ENCODE data around the gene MARCOL.

The MARCOL gene

GRCh38 chr5:148206620-148207019 lies 31.7 kb upstream of the MARCOL start:
- H3K4me3 ChIP-seq (ENCODE audit: low read length): no peak overlapping the region
- no peak for DNase-seq (ENCODE audit: low read depth)
- TF ChIP-seq CTCF (conservative IDR thresholded peaks at IDR 0.05; ENCODE audit: low read depth, low read length): no peak

DNA sequence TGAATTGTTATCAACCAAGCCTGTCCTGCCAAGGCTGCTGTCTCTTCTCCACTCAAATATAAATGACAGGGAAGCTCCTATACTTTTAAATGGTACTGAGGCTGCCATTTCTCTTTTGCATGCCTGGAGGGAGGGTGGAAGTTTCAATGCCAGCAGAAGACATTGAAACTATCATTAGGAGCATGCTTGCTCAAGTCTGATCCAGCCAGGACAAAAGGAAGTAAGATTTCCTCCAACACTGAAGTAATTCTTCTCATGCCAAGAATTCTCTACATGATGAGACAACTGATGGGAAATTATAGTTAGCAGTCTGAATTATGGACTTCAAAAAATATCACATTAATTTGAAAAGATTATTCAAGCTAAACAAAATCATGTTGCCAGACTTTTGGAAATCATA lies 30.1 kb upstream of the MARCOL start:
- no peak overlapping the region for H3K4me3 ChIP-seq (ENCODE audit: low read length)
- no peak for DNase-seq (ENCODE audit: low read depth)
- no peak for TF ChIP-seq CTCF (conservative IDR thresholded peaks at IDR 0.05; ENCODE audit: low read depth, low read length)

DNA sequence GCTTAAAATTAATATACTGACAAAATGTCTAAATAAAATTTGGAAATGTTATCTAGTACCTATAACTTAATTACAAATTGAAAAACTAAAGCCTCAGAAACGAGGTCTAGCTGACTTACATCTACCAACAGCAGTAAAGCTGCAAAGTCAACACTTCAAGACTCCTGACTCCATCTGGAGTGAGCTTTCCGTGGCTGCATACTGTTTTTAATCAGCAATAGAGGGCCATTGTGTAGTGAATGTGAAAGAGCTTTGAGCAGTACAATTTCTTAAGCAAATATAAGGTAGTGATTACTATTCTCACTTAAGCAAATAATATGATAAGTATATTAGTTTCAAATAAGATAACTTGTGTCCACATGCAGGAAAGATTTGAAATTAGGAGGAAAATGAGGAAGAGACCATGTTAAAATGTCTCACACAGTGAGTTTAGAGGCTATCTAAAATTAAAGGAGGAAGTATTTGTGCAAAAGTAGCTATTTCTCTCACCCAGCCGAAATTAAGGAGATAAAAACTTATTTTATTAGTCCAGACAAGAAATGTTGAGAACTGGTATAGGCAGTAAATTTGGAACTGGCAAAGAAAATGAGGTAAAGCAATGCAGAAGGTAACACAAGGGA lies 29.1 kb upstream of the MARCOL start:
- no peak for DNase-seq (ENCODE audit: low read depth)
- H3K4me3 ChIP-seq (ENCODE audit: low read length): no peak overlapping the region
- no peak for TF ChIP-seq CTCF (conservative IDR thresholded peaks at IDR 0.05; ENCODE audit: low read depth, low read length)

GRCh38 chr5:148214665-148215185 lies 23.6 kb upstream of the MARCOL start:
- DNase-seq (ENCODE audit: low read depth): peak; percentile 3
- TF ChIP-seq CTCF (conservative IDR thresholded peaks at IDR 0.05; ENCODE audit: low read depth, low read length): no peak
- no peak overlapping the region for H3K4me3 ChIP-seq (ENCODE audit: low read length)

DNA sequence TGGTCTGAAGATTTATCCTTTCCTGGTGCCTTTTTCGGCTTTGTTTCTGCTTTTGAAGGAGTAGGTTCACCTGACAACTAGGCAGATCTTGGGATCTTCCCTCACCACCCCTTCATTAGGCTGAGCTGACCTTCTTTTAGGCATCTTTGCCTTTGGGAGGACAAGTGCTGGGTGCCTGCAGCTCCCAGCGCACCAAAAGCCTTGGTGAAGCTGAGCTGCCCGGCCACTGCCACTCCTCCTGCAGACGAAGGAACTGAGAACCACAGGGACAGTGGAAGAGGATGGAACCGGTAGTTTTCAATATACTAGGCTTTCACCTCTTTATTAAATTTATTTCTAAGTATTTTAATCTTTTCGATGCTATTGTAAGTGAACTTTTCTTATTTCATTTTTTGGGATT lies 16.8 kb upstream of the MARCOL start:
- no peak overlapping the region for H3K4me3 ChIP-seq (ENCODE audit: low read length)
- DNase-seq (ENCODE audit: low read depth): no peak
- TF ChIP-seq CTCF (conservative IDR thresholded peaks at IDR 0.05; ENCODE audit: low read depth, low read length): no peak

DNA sequence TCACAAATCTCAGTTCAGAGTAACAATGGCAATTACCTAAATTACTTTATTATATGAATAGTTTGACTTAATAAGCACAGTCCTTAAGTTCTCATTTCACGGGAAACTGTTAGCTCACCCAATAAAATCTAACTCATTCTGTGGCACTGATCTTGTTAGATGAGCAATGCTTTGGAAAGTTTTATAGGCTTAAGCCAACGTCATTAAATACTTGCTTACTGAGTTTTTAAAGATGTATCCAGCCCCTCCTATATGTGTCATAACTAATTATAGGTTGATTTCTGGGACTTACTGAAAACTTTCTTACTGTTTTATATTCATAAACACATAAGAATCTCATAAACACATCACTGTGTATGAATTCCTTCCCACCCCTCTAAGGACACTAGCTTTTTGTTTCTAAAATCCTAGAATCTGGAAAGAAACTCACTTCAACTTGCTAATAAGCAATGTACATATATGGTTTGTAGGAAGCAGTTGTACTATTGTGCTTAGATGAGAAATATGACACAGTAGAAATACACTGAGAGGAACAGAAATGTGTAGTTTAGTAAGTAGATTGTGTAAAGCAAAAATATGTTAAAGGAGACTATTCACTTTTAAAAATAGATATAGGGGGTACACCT lies 14.1 kb upstream of the MARCOL start:
- no peak overlapping the region for H3K4me3 ChIP-seq (ENCODE audit: low read length)
- TF ChIP-seq CTCF (conservative IDR thresholded peaks at IDR 0.05; ENCODE audit: low read depth, low read length): no peak
- peak; percentile 19 for DNase-seq (ENCODE audit: low read depth)

- H3K4me3 ChIP-seq (ENCODE audit: low read length): no peak overlapping the region
- no peak for DNase-seq (ENCODE audit: low read depth)
- no peak for TF ChIP-seq CTCF (conservative IDR thresholded peaks at IDR 0.05; ENCODE audit: low read depth, low read length)
Observed at GRCh38 chr5:148228392-148228984, 9.8 kb upstream of the MARCOL start.

All from retinal pigment epithelial cell (primary cell).